Hepatocyte (in vitro differentiated cells): ENCODE measurements around the gene ITPR2. TPM values are rescaled to one million over a fixed set of nuclear protein-coding genes. Genes with fewer than 3 reads are reported as not detected.

Source experiments
- DNase-seq: peaks from one replicate; pipeline ENCODE4 v3.0.0-alpha.2; 2016; ENCODE audit warnings: low spot score
- H2AFZ ChIP-seq: fragments of 200-600 bp; sonication (generic); 2 replicates; pipeline ENCODE4 v1.6.0; 2016; ENCODE audit warnings: antibody characterized with exemption, mild to moderate bottlenecking
- H3K27ac ChIP-seq: fragments of 200-600 bp; sonication (generic); 2 replicates; pipeline ENCODE4 v1.5.1; 2016; ENCODE audit warnings: mild to moderate bottlenecking
- H3K27me3 ChIP-seq: fragments of 200-600 bp; sonication (generic); 2 replicates; pipeline ENCODE4 v1.6.1; 2016
- H3K36me3 ChIP-seq: fragments of 200-600 bp; sonication (generic); replicated peaks from 2 replicates; pipeline ENCODE4 v1.5.1; 2016; ENCODE audit warnings: low read depth; ENCODE audit not compliant: insufficient read depth
- H3K4me1 ChIP-seq: fragments of 200-600 bp; sonication (generic); 2 replicates; pipeline ENCODE4 v1.5.1; 2016; ENCODE audit warnings: mild to moderate bottlenecking, moderate library complexity; ENCODE audit not compliant: insufficient read depth
- H3K4me2 ChIP-seq: fragments of 200-600 bp; sonication (generic); 2 replicates; pipeline ENCODE4 v1.6.0; 2016
- H3K4me3 ChIP-seq: fragments of 200-600 bp; sonication (generic); 2 replicates; pipeline ENCODE4 v1.5.1; 2016; ENCODE audit warnings: mild to moderate bottlenecking
- H3K79me2 ChIP-seq: fragments of 200-600 bp; sonication (generic); 2 replicates; pipeline ENCODE4 v1.6.0; 2017; ENCODE audit warnings: mild to moderate bottlenecking
- H3K9me2 ChIP-seq: fragments of 200-600 bp; sonication (generic); replicated peaks from 2 replicates; pipeline ENCODE4 v1.6.0; 2017; ENCODE audit warnings: mild to moderate bottlenecking; ENCODE audit not compliant: insufficient read depth
- H3K9me3 ChIP-seq: fragments of 200-600 bp; sonication (generic); 2 replicates; pipeline ENCODE4 v1.5.1; 2016; ENCODE audit warnings: low read depth, mild to moderate bottlenecking
- H4K20me1 ChIP-seq: fragments of 200-600 bp; sonication (generic); 2 replicates; pipeline ENCODE4 v1.6.0; 2016; ENCODE audit warnings: mild to moderate bottlenecking; ENCODE audit not compliant: insufficient read depth, poor library complexity, severe bottlenecking
- EZH2 ChIP-seq: fragments of 200-600 bp; sonication (generic); IDR thresholded peaks from 2 replicates; pipeline ENCODE4 v1.6.1; 2016; ENCODE audit warnings: antibody characterized with exemption, mild to moderate bottlenecking, borderline replicate concordance
- EZH2phosphoT487 ChIP-seq: fragments of 200-600 bp; sonication (generic); IDR thresholded peaks from one replicate; pipeline ENCODE4 v1.6.1; 2018; ENCODE audit warnings: antibody characterized with exemption, mild to moderate bottlenecking, low read depth, moderate library complexity; ENCODE audit not compliant: unreplicated experiment, severe bottlenecking
- whole genome bisulfite sequencing: methylation state at CpG from one replicate; pipeline ENCODE4 v1.1.6; 2016; ENCODE audit warnings: low lambda C conversion rate; ENCODE audit errors: missing lambda C conversion rate; 5-methylcytosine and 5-hydroxymethylcytosine counted together
- polyA plus RNA-seq: library from polyadenylated mRNA; unstranded; fragments of >200 nt; fragmentation: Nextera tagmentation; extraction: Ambion mirVana; gene quantifications from 2 replicates; pipeline ENCODE4 v1.2.1, GENCODE V29; 2016
- total RNA-seq: library from RNA; depleted of rRNA; stranded (reverse); fragments of >200 nt; gene quantifications from 2 replicates; pipeline ENCODE4 v1.2.3, GENCODE V29; 2014
- TF ChIP-seq, protein P1 (sequence below): fragments of 200-600 bp; sonication (generic); IDR thresholded peaks from 2 replicates; pipeline ENCODE4 v1.5.1; 2016; ENCODE audit warnings: antibody characterized with exemption, mild to moderate bottlenecking; ENCODE audit not compliant: poor library complexity

Gene ITPR2
- total and polyA plus RNA-seq, 2 experiments from 2014 or later, result 22.0 to 51.4 TPM

DNA sequence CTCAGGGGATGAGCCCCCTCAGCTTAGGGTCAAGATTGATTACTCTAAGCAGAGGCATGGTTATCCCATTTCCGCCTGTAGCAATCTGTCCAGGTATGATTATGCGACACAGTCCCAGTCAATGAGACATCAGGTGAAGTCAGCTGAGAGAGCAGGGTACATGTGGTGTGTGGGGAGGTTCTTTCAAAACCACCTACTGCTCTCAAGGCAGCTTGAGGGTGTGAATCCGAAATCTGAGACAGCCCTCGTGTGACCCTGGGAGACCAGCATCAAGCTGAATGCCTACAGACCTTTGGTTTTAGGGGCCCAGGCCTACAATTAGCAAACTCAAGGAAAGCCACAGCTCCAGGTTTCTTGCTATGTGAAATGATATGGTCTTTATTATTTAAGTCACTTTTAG is 275.7 kb downstream of the ITPR2 start:
- H3K4me1 ChIP-seq, result no peaks in the 10 kb centered on the region
- TF ChIP-seq, protein P1, sequence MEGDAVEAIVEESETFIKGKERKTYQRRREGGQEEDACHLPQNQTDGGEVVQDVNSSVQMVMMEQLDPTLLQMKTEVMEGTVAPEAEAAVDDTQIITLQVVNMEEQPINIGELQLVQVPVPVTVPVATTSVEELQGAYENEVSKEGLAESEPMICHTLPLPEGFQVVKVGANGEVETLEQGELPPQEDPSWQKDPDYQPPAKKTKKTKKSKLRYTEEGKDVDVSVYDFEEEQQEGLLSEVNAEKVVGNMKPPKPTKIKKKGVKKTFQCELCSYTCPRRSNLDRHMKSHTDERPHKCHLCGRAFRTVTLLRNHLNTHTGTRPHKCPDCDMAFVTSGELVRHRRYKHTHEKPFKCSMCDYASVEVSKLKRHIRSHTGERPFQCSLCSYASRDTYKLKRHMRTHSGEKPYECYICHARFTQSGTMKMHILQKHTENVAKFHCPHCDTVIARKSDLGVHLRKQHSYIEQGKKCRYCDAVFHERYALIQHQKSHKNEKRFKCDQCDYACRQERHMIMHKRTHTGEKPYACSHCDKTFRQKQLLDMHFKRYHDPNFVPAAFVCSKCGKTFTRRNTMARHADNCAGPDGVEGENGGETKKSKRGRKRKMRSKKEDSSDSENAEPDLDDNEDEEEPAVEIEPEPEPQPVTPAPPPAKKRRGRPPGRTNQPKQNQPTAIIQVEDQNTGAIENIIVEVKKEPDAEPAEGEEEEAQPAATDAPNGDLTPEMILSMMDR, result no peak
- TF ChIP-seq EZH2 (no peak), EZH2phosphoT487 (no peak)
- no peaks in the 10 kb centered on the region for H3K36me3 ChIP-seq
- no peaks in the 10 kb centered on the region for H3K9me2 ChIP-seq
- no peaks in the 10 kb centered on the region for H4K20me1 ChIP-seq
- 95% methylated on average over 4 of the region's 4 CpGs for WGBS
- no peaks in the 10 kb centered on the region for H3K9me3 ChIP-seq
- no peak overlapping the region for H3K4me3 ChIP-seq
- H3K27ac ChIP-seq, result no peak overlapping the region
- no peaks in the 10 kb centered on the region for H3K27me3 ChIP-seq
- no peaks in the 10 kb centered on the region for H3K79me2 ChIP-seq
- no peak for DNase-seq
- H2AFZ ChIP-seq, result no peak overlapping the region
- no peak overlapping the region for H3K4me2 ChIP-seq

DNA sequence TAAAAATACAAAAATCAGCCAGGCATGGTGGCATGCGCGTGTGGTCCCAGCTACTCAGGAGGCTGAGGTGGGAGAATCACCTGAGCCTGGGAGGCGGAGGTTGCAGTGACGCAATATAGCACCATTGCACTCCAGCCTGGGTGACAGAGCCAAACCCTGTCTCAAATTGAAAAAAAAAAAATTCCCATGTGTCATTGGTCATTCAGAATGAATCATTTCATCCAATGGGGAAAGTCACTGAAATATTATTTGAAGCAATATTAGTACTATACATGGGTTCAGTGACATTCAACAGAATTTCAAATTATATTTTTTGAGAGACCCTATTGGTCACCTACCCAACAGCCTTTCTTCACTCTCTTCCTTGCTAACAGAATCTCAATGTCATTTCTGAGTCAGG is 276.1 kb downstream of the ITPR2 start:
- Histone ChIP-seq H3K9me3 (no peaks in the 10 kb centered on the region), H3K4me1 (no peaks in the 10 kb centered on the region), H3K4me2 (no peak overlapping the region), H2AFZ (no peak overlapping the region), H3K36me3 (no peaks in the 10 kb centered on the region), H4K20me1 (no peaks in the 10 kb centered on the region), H3K79me2 (no peaks in the 10 kb centered on the region), H3K27me3 (no peaks in the 10 kb centered on the region), H3K27ac (no peak overlapping the region), H3K4me3 (no peak overlapping the region), H3K9me2 (no peaks in the 10 kb centered on the region)
- 97% methylated on average over 4 of the region's 4 CpGs for WGBS
- DNase-seq, result no peak
- TF ChIP-seq EZH2phosphoT487, result no peak
- TF ChIP-seq, protein P1, result no peak
- no peak for TF ChIP-seq EZH2

DNA sequence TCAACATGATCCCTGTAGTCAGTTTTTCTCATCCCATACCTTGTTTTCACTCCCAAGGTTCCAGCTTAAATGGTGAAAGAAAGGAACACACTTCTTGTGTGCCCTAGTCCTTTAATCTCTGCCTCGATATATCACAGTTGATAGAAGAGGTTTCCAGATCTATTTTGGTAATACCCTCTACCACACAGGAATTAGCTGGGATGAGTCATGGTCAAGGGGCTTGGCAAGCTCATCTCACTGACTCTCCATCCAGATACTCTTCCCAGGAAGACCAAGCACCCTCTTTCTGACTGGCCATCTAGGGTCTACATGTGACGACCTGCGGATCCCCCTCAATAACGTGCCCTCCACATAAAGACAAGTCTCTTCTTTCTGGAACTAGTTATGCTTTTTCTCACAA is 277.9 kb downstream of the ITPR2 start:
- no peaks in the 10 kb centered on the region for H3K36me3 ChIP-seq
- DNase-seq, result no peak
- 95% methylated on average over 4 of the region's 4 CpGs for WGBS
- H3K27ac ChIP-seq, result no peak overlapping the region
- H3K27me3 ChIP-seq, result no peaks in the 10 kb centered on the region
- no peak overlapping the region for H3K4me2 ChIP-seq
- no peaks in the 10 kb centered on the region for H4K20me1 ChIP-seq
- H3K9me2 ChIP-seq, result no peaks in the 10 kb centered on the region
- TF ChIP-seq, protein P1, result no peak
- TF ChIP-seq EZH2phosphoT487 (no peak), EZH2 (no peak)
- H2AFZ ChIP-seq, result no peak overlapping the region
- no peaks in the 10 kb centered on the region for H3K79me2 ChIP-seq
- H3K4me1 ChIP-seq, result no peaks in the 10 kb centered on the region
- no peaks in the 10 kb centered on the region for H3K9me3 ChIP-seq
- H3K4me3 ChIP-seq, result no peak overlapping the region

DNA sequence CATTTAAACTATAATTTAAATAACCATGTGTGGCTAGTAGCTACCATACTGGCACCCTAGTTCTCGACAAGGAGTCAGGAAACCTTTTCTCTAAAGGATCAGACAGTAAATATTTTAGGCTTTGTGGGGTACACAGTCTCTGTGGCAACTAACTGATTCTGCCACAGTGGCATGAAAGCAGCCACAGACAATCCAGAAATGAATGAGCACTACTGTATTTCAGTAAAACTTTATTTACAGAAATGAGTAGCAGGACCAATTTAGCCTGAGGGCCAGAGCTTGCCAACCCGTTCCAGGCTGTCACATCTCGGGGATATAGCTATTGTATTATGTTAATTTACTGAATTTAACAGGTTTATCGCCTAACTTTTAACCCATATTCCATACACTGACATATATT is 278.7 kb downstream of the ITPR2 start:
- H3K4me3 ChIP-seq, result no peak overlapping the region
- H3K4me1 ChIP-seq, result no peaks in the 10 kb centered on the region
- H3K9me3 ChIP-seq, result no peaks in the 10 kb centered on the region
- 89% methylated on average over 4 of the region's 4 CpGs for WGBS
- no peaks in the 10 kb centered on the region for H3K9me2 ChIP-seq
- H3K36me3 ChIP-seq, result no peaks in the 10 kb centered on the region
- no peak overlapping the region for H3K27ac ChIP-seq
- no peaks in the 10 kb centered on the region for H3K27me3 ChIP-seq
- H4K20me1 ChIP-seq, result no peaks in the 10 kb centered on the region
- no peaks in the 10 kb centered on the region for H3K79me2 ChIP-seq
- no peak overlapping the region for H3K4me2 ChIP-seq
- no peak overlapping the region for H2AFZ ChIP-seq
- DNase-seq, result no peak
- no peak for TF ChIP-seq EZH2
- TF ChIP-seq, protein P1, result no peak
- no peak for TF ChIP-seq EZH2phosphoT487
